PC-9 (cell line): ENCODE data around the gene RCOR1. TPM values are rescaled to one million over a fixed set of nuclear protein-coding genes. Genes with fewer than 3 reads are reported as not detected.

Experiments
- Bru-seq: library from RNA; stranded (reverse); fragments of 400-500 nt; gene quantifications from one replicate; lab custom pipeline; 2021; lab: Mats Ljungman, UMichigan
- BruChase-seq, 2 experiments: library from RNA; stranded (reverse); fragments of 400-500 nt; gene quantifications; one replicate each; lab custom pipeline; 2021; lab: Mats Ljungman, UMichigan
- BruUV-seq: library from RNA; stranded (reverse); fragments of 400-500 nt; replicated peaks from 2 replicates; lab custom pipeline; 2021; lab: Mats Ljungman, UMichigan
- CTCF ChIA-PET: fragments of 300-600 bp; sonication (Branson Sonifier 250); formaldehyde crosslinking; loops from one replicate; lab custom pipeline; 2022; ENCODE audit warnings: antibody characterized with exemption; lab: Charles Lee
- POLR2A ChIA-PET: fragments of 300-600 bp; sonication (Branson Sonifier 250); formaldehyde crosslinking; loops from one replicate; lab custom pipeline; 2022; ENCODE audit warnings: antibody characterized with exemption; ENCODE audit not compliant: unreplicated experiment; lab: Charles Lee
- DNase-seq, 2 experiments: peaks; one replicate each; pipeline versions ENCODE4 v3.0.0 to v3.0.0-alpha.2; 2015 to 2022; ENCODE audit warnings: mixed read lengths in 1 of 2
- H2AFZ ChIP-seq: fragments of 200-600 bp; sonication (generic); 2 replicates; pipeline ENCODE4 v1.8.1; 2017; ENCODE audit warnings: antibody characterized with exemption
- H3F3A ChIP-seq: fragments of 200-600 bp; sonication (generic); 2 replicates; pipeline ENCODE4 v1.8.1; 2017; ENCODE audit warnings: antibody characterized with exemption, mild to moderate bottlenecking, low read depth; ENCODE audit not compliant: insufficient read depth
- H3K27ac ChIP-seq: fragments of 200-600 bp; sonication (generic); 2 replicates; pipeline ENCODE4 v1.6.1; 2016; ENCODE audit warnings: mixed run types
- H3K27me3 ChIP-seq: fragments of 200-600 bp; sonication (generic); 2 replicates; pipeline ENCODE4 v1.6.1; 2016; ENCODE audit warnings: low read depth, mixed run types; ENCODE audit not compliant: insufficient read depth
- H3K36me3 ChIP-seq: fragments of 200-600 bp; sonication (generic); 2 replicates; pipeline ENCODE4 v1.6.1; 2016; ENCODE audit warnings: low read depth, mixed run types
- H3K4me1 ChIP-seq: fragments of 200-600 bp; sonication (generic); replicated peaks from 2 replicates; pipeline ENCODE4 v1.6.1; 2016; ENCODE audit warnings: mixed run types; ENCODE audit not compliant: insufficient read depth
- H3K4me2 ChIP-seq: fragments of 200-600 bp; sonication (generic); 2 replicates; pipeline ENCODE4 v1.6.1; 2017; ENCODE audit warnings: mixed run types
- H3K4me3 ChIP-seq: fragments of 200-600 bp; sonication (generic); 2 replicates; pipeline ENCODE4 v1.6.1; 2016; ENCODE audit warnings: mixed run types
- H3K79me2 ChIP-seq: fragments of 200-600 bp; sonication (generic); 2 replicates; pipeline ENCODE4 v1.6.1; 2017; ENCODE audit warnings: low read depth, mixed run types
- H3K9me2 ChIP-seq: fragments of 200-600 bp; sonication (generic); 2 replicates; pipeline ENCODE4 v1.8.1; 2017; ENCODE audit warnings: mild to moderate bottlenecking; ENCODE audit not compliant: insufficient read depth
- H3K9me3 ChIP-seq: fragments of 200-600 bp; sonication (generic); 2 replicates; pipeline ENCODE4 v1.8.1; 2016; ENCODE audit warnings: low read depth; ENCODE audit not compliant: insufficient read depth
- H4K20me1 ChIP-seq: fragments of 200-600 bp; sonication (generic); 2 replicates; pipeline ENCODE4 v1.8.1; 2017; ENCODE audit not compliant: insufficient read depth
- EZH2 ChIP-seq: fragments of 200-600 bp; sonication (generic); IDR thresholded peaks from 2 replicates; pipeline ENCODE4 v1.8.0; 2017; ENCODE audit warnings: antibody characterized with exemption, low read depth
- intact Hi-C: fragments of 100-400 bp; cut with micrococcal nuclease; formaldehyde crosslinking; loops from one replicate; pipeline ENCODE4 v1.10.0; 2022; ENCODE audit not compliant: unreplicated experiment
- long read RNA-seq: library from polyadenylated mRNA; stranded (forward); transcript quantifications from one replicate; pipeline ENCODE4 v2.0.0, GENCODE V29; 2022
- total RNA-seq: library from RNA; stranded (reverse); gene quantifications from 2 replicates; pipeline ENCODE4 v1.2.3, GENCODE V29; 2021
- TF ChIP-seq, protein P1 (sequence below): fragments of 200-600 bp; sonication (generic); conservative IDR thresholded peaks from 2 replicates; pipeline ENCODE4 v1.6.1; 2017; ENCODE audit warnings: mixed run types, antibody characterized with exemption, mild to moderate bottlenecking, moderate library complexity

RCOR1 gene
- total RNA-seq, result 54.2 and 67.2 TPM in 2 replicates
- Bru-seq, nascent RNA, result percentile 96 among the genes with signal in this experiment
- percentile 94 among the genes with signal in this experiment for BruChase-seq, experiment 1, labeled RNA remaining after a 2-hour chase
- percentile 90 among the genes with signal in this experiment for BruChase-seq, experiment 2, labeled RNA remaining after a 6-hour chase
- long read RNA-seq, full-length matches to known transcripts, result 13 of 34 reads
- long read RNA-seq, partial matches to known transcripts, result 2 of 34 reads
- long read RNA-seq, other reads (novel, unspliced or antisense), result 19 of 34 reads

DNA sequence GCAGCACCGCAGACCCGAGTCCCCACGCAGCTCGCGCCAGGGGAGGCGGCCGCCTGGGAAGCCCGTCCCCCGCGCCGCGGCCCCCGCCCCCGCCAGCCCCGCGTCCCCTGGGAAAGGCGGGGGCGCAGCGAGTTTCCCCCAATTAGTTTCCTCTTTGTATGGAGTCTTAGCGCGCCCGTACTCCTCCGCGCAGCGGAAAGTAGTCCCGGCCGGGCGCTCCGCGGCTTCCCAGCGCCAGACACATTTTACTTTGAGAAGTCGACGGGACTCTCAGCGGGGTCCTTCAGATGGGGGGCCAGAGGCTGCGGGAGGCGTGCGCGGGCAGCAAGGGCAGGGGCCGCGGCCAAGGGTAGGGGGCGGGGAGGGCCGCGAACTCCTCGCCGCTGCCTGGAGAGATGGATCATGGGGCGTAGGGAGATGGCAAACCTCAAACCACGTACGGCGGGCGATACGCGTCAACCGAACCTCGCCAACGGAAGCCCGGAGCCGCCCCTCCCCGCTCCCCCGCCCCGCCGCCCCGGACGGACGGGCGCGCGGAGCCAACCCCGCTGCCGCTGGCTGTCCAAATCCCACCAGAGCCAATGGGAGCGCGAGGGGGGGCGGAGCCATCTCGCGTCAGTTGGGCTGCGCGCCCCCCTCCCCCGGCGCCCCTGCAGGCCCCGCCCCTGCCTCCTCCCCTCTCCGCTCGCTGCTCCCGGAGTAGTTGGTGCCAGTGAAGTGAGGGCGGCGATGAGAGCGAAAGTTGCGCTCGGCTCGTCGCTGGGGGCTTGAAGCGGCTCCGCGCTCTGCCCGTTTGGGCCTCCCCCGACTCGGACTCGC is at the start of gene RCOR1:
Gene RCOR1 (plus strand): TSS at position 706 of the 819 bp plus-strand sequence. CDS start 238 bp downstream, outside the sequence.
- TF ChIP-seq, protein P1, sequence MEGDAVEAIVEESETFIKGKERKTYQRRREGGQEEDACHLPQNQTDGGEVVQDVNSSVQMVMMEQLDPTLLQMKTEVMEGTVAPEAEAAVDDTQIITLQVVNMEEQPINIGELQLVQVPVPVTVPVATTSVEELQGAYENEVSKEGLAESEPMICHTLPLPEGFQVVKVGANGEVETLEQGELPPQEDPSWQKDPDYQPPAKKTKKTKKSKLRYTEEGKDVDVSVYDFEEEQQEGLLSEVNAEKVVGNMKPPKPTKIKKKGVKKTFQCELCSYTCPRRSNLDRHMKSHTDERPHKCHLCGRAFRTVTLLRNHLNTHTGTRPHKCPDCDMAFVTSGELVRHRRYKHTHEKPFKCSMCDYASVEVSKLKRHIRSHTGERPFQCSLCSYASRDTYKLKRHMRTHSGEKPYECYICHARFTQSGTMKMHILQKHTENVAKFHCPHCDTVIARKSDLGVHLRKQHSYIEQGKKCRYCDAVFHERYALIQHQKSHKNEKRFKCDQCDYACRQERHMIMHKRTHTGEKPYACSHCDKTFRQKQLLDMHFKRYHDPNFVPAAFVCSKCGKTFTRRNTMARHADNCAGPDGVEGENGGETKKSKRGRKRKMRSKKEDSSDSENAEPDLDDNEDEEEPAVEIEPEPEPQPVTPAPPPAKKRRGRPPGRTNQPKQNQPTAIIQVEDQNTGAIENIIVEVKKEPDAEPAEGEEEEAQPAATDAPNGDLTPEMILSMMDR, result no peak
- TF ChIP-seq EZH2, result no peak
- peak within 1 kb of the TSS; percentile 95 for H2AFZ ChIP-seq
- H3F3A ChIP-seq, result peaks cover 43% of the 10 kb centered on the region
- H3K4me3 ChIP-seq, result peak within 1 kb of the TSS; percentile 90
- BruUV-seq, result no TSS peak
- peak within 1 kb of the TSS; percentile 90 for H3K4me2 ChIP-seq
- no peaks in the 10 kb centered on the region for H3K9me2 ChIP-seq
- H4K20me1 ChIP-seq, result peaks cover 27% of the 10 kb centered on the region
- H3K4me1 ChIP-seq, result peaks cover 35% of the 10 kb centered on the region
- H3K27me3 ChIP-seq, result no peaks in the 10 kb centered on the region
- H3K9me3 ChIP-seq, result no peaks in the 10 kb centered on the region
- CTCF ChIA-PET, result interaction anchor here (0.6 to 1.1 kb wide), 3 partner anchors 13 to 155 kb away, joined by 3 to 8 read pairs (median 6); no protein-coding TSS in a partner anchor
- peaks cover 6% of the 10 kb centered on the region; the same call in 1 of the 2 replicates for H3K36me3 ChIP-seq
- POLR2A ChIA-PET, result interaction anchor here (0.6 kb wide), 2 partner anchors 60 to 62 kb away, joined by 3 to 4 read pairs; no protein-coding TSS in a partner anchor
- H3K27ac ChIP-seq, result peak within 1 kb of the TSS; percentile 96
- peaks cover 61% of the 10 kb centered on the region for H3K79me2 ChIP-seq
- intact Hi-C loops, result loop anchor here (1.0 to 5.0 kb wide), 5 partner anchors 40 to 535 kb away; no protein-coding TSS in a partner anchor
- peak; percentile 93 to 100 for DNase-seq

DNA sequence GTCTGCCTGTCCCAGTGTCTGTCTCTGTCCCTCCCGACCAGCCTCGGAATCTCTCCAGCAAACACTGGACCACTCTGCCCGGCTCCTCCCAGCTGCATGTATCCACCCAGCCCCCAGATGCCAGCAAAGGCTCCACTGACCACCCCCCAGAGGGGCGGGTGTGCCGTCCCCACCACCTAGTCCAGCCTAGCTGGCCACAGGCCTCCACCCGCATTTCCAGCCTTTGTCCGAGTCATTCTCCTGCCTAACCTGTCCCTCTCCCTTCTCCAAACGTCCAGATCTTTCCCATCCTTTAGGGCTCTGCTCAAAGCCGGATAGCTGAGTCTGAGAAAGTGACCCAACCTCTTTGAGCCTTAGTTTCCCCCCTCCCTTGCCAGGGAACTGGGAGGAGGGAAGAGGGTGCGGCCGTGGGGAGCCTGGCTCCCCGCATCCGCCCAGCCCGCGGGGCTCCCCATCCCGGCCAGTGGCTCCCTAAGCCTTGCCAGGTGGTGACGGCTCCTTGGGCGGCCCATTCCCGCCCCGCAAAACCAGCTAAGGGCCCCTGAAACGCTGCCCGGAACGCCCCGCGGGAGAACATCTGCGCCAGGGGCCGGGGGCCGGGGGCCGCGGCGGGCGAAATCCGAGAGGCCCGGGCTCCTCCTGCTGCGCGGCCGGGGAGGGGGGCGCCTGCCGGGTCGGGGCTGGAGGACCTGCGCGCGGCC is 48.3 kb upstream of the RCOR1 start:
- Histone ChIP-seq H3K27ac (no peak overlapping the region), H3K4me2 (peak overlapping the region; percentile 73), H3K36me3 (no peaks in the 10 kb centered on the region), H4K20me1 (no peaks in the 10 kb centered on the region), H3K4me1 (peaks cover 25% of the 10 kb centered on the region), H3K79me2 (no peaks in the 10 kb centered on the region), H2AFZ (peak overlapping the region; percentile 63), H3F3A (peaks cover 21% of the 10 kb centered on the region; the same call in 1 of the 2 replicates), H3K4me3 (peak overlapping the region; percentile 42; the same call in 1 of the 2 replicates), H3K9me2 (no peaks in the 10 kb centered on the region), H3K27me3 (peaks cover 14% of the 10 kb centered on the region; the same call in 1 of the 2 replicates), H3K9me3 (no peaks in the 10 kb centered on the region)
- no TSS peak for BruUV-seq
- ChIA-PET POLR2A (interaction anchor here (0.5 to 1.0 kb wide), 4 partner anchors 17 to 381 kb away, joined by 3 to 6 read pairs (median 4); no protein-coding TSS in a partner anchor), CTCF (no interaction called here)
- DNase-seq, result peak in 1 of 2 experiments; percentile 71
- intact Hi-C loops, result no loop called here
- TF ChIP-seq, protein P1, result no peak
- TF ChIP-seq EZH2, result no peak
